Esophagus muscularis mucosa (tissue), 4 donors: ENCODE data around the gene AMT. TPM values are rescaled to one million over a fixed set of nuclear protein-coding genes. Genes with fewer than 3 reads are reported as not detected.

Experiments used
- DNase-seq: peaks from one replicate; pipeline ENCODE4 v3.0.0-alpha.2; 2017; ENCODE audit errors: extremely low spot score
- H3K27ac ChIP-seq, 4 donors: fragments of 200-600 bp; sonication (generic); replicated peaks in 1 of 4; 1 replicate in 3 of 4; 2 replicates in 1 of 4; pipeline ENCODE4 v1.5.1; 2016 to 2019; ENCODE audit warnings: mild to moderate bottlenecking in 1 of 4
- H3K27me3 ChIP-seq, 4 donors: fragments of 200-600 bp; sonication (generic); one replicate each; pipeline versions ENCODE4 v1.5.1 to v1.6.0; 2016 to 2019
- H3K36me3 ChIP-seq, 4 donors: fragments of 200-600 bp; sonication (generic); one replicate each; pipeline ENCODE4 v1.5.1; 2016 to 2019
- H3K4me1 ChIP-seq, 4 donors: fragments of 200-600 bp; sonication (generic); one replicate each; pipeline ENCODE4 v1.5.1; 2016 to 2019
- H3K4me3 ChIP-seq, 4 donors: fragments of 200-600 bp; sonication (generic); 1 replicate in 2 of 4; 2 replicates in 2 of 4; pipeline ENCODE4 v1.5.1; 2016 to 2019; ENCODE audit warnings: mild to moderate bottlenecking in 4 of 4, moderate library complexity in 1 of 4
- H3K9me3 ChIP-seq, 4 donors: fragments of 200-600 bp; sonication (generic); 1 replicate in 3 of 4; 2 replicates in 1 of 4; pipeline ENCODE4 v1.5.1; 2016 to 2019
- EP300 ChIP-seq: sonication (generic); formaldehyde crosslinking; IDR thresholded peaks from one replicate; pipeline ENCODE4 v1.6.1; 2017; ENCODE audit warnings: antibody characterized with exemption
- POLR2A ChIP-seq: fragments of 450-650 bp; IDR thresholded peaks from one replicate; pipeline ENCODE4 v1.6.1; 2017; ENCODE audit warnings: antibody characterized with exemption, moderate library complexity, mild to moderate bottlenecking, low read depth
- POLR2AphosphoS5 ChIP-seq, 2 donors: sonication (generic); formaldehyde crosslinking; IDR thresholded peaks; one replicate each; pipeline ENCODE4 v1.6.1; 2017; ENCODE audit warnings: antibody characterized with exemption in 2 of 2
- WGBS: methylation state at CpG from one replicate; pipeline ENCODE4 v1.1.5; 2018; 5-methylcytosine and 5-hydroxymethylcytosine counted together
- intact Hi-C: fragments of 100-400 bp; cut with DNase I; formaldehyde crosslinking; loops from one replicate; pipeline ENCODE4 v1.15.1; 2023
- total RNA-seq, 4 donors: library from RNA; depleted of rRNA; stranded (reverse); fragments of >200 nt; gene quantifications; one replicate each; pipeline versions ENCODE4 v1.1.0 to v1.2.1, GENCODE V29; 2016
- TF ChIP-seq, protein P1 (sequence below), 3 experiments: fragments of 200-600 bp in 2 of 3; fragments of 450-650 bp in 1 of 3; sonication (generic) in 2 of 3; IDR thresholded peaks; one replicate each; pipeline ENCODE4 v1.5.1; 2017 to 2019; ENCODE audit warnings: antibody characterized with exemption in 3 of 3, mild to moderate bottlenecking in 2 of 3, moderate library complexity in 1 of 3

AMT gene
- total RNA-seq, 4 donors from 2014 or later: 1.7 to 5.8 (median 3.8) TPM

DNA sequence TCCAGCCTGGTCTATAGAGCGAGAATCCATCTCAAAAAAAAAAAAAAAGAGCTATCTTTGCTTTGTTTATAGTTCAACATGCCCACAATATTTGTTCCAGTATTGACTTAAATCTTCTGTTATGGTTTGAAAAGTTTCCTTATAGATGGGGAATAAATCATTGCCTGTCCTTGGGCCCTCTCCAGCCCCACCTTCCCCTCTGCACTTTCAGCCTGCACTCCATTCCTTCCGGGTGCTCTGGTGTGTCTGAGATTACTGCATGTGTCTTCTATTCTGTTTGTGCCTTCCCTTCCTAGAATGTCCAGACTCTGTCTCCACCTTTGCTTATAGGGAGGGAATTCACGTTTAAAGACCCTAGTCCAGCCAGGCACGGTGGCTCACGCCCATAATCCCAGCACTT, 38.9 kb downstream of the AMT start:
- no peak for TF ChIP-seq POLR2AphosphoS5 (IDR thresholded peaks at IDR 0.05)
- TF ChIP-seq POLR2A: no peak
- TF ChIP-seq, protein P1, sequence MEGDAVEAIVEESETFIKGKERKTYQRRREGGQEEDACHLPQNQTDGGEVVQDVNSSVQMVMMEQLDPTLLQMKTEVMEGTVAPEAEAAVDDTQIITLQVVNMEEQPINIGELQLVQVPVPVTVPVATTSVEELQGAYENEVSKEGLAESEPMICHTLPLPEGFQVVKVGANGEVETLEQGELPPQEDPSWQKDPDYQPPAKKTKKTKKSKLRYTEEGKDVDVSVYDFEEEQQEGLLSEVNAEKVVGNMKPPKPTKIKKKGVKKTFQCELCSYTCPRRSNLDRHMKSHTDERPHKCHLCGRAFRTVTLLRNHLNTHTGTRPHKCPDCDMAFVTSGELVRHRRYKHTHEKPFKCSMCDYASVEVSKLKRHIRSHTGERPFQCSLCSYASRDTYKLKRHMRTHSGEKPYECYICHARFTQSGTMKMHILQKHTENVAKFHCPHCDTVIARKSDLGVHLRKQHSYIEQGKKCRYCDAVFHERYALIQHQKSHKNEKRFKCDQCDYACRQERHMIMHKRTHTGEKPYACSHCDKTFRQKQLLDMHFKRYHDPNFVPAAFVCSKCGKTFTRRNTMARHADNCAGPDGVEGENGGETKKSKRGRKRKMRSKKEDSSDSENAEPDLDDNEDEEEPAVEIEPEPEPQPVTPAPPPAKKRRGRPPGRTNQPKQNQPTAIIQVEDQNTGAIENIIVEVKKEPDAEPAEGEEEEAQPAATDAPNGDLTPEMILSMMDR (IDR thresholded peaks at IDR 0.05): no peak
- no peak for TF ChIP-seq EP300
- Histone ChIP-seq H3K27ac (no peak overlapping the region), H3K4me1 (peaks cover 14 to 87% (median 74%) of the 10 kb centered on the region in 4 donors), H3K36me3 (no peaks in the 10 kb centered on the region), H3K9me3 (no peaks in the 10 kb centered on the region), H3K4me3 (no peak overlapping the region), H3K27me3 (no peaks in the 10 kb centered on the region)
- intact Hi-C loops: no loop called here
- WGBS: 73% methylated on average over 5 of the region's 5 CpGs
- no peak for DNase-seq

DNA sequence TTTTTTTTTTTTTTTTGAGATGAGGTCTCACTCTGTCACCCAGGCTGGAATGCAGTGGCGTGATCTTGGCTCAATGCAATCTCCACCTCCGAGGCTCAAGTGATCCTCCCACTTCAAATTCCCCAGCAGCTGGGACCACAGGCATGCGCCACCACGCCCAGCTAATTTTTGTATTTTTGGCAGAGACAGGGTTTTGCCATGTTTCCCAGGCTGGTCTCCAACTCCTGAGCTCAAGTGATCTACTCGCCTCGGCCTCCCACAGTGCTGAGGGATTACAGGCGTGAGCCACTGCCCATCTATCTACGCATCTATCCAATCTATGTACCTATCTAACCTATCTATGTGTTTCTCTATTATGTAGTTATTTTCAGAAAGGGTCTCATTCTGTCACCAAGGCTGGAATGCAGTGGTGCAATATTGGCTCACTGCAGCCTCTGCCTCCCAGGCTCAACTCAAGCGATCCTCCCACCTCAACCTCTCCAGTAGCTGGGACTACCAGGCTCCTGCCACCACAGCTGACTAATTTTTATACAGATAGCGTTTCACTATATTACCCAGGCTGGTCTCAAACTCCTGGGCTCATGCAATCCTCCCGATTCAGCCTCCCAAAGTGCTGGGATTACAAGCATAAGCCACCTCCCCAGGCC, 43.9 kb downstream of the AMT start:
- 82% methylated on average over 11 of the region's 11 CpGs for WGBS
- no peak overlapping the region for H3K27ac ChIP-seq
- peaks cover 5 to 59% (median 46%) of the 10 kb centered on the region in 4 donors for H3K4me1 ChIP-seq

GRCh38 chr3:49377483-49377882, 44.8 kb downstream of the AMT start:
- Histone ChIP-seq H3K4me1 (peaks cover 5 to 50% (median 38%) of the 10 kb centered on the region in 4 donors), H3K4me3 (no peak overlapping the region), H3K36me3 (peaks cover 20 to 32% (median 30%) of the 10 kb centered on the region in 4 donors), H3K27me3 (no peaks in the 10 kb centered on the region), H3K9me3 (no peaks in the 10 kb centered on the region), H3K27ac (no peak overlapping the region)
- no peak for DNase-seq
- 100% methylated on average over 1 of the region's 1 CpG for WGBS
- intact Hi-C loops: no loop called here
- TF ChIP-seq POLR2AphosphoS5 (IDR thresholded peaks at IDR 0.05): no peak
- no peak for TF ChIP-seq POLR2A
- TF ChIP-seq EP300: no peak
- TF ChIP-seq, protein P1 (IDR thresholded peaks at IDR 0.05): no peak

More for the DNA sequence above, 43.9 kb downstream of the AMT start:
- intact Hi-C loops: no loop called here
- H3K36me3 ChIP-seq: peaks cover 11 to 23% (median 21%) of the 10 kb centered on the region in 4 donors
- TF ChIP-seq POLR2A: no peak
- no peak for TF ChIP-seq POLR2AphosphoS5 (IDR thresholded peaks at IDR 0.05)
- no peak for TF ChIP-seq EP300
- TF ChIP-seq, protein P1 (IDR thresholded peaks at IDR 0.05): no peak
- H3K4me3 ChIP-seq: no peak overlapping the region
- H3K27me3 ChIP-seq: no peaks in the 10 kb centered on the region
- H3K9me3 ChIP-seq: no peaks in the 10 kb centered on the region
- DNase-seq: no peak

GRCh38 chr3:49371946-49372345, 50.3 kb downstream of the AMT start:
- TF ChIP-seq, protein P1 (IDR thresholded peaks at IDR 0.05): no peak
- TF ChIP-seq EP300 (no peak), POLR2A (no peak), POLR2AphosphoS5 (IDR thresholded peaks at IDR 0.05) (no peak)
- no peak for DNase-seq
- H3K9me3 ChIP-seq: no peaks in the 10 kb centered on the region
- peaks cover 43 to 83% (median 77%) of the 10 kb centered on the region in 4 donors for H3K36me3 ChIP-seq
- intact Hi-C loops: no loop called here
- no peaks in the 10 kb centered on the region for H3K27me3 ChIP-seq
- H3K4me1 ChIP-seq: peaks cover 0 to 23% (median 9%) of the 10 kb centered on the region in 4 donors
- no peak overlapping the region for H3K4me3 ChIP-seq
- H3K27ac ChIP-seq: no peak overlapping the region
